Measurements from ENCODE around the gene SEC14L5.

SEC14L5 gene

GRCh38 chr16:5015351-5015750 is 57.2 kb downstream of the SEC14L5 start:
- DNase-seq (ENCODE audit: low read depth) = no peak

GRCh38 chr16:5015887-5016286 is 57.8 kb downstream of the SEC14L5 start:
- no peak for DNase-seq (ENCODE audit: low read depth)

- DNase-seq (ENCODE audit: low read depth) = no peak
These were observed 59.0 kb downstream of the SEC14L5 start for GRCh38 chr16:5016967-5017677.

GRCh38 chr16:5017678-5017969 is 59.5 kb downstream of the SEC14L5 start:
- DNase-seq (ENCODE audit: low read depth) = no peak

- no peak for DNase-seq (ENCODE audit: low read depth)
These were observed 60.7 kb downstream of the SEC14L5 start for GRCh38 chr16:5018793-5019192.

- DNase-seq (ENCODE audit: low read depth) = no peak
These were observed 61.6 kb downstream of the SEC14L5 start for GRCh38 chr16:5019775-5020174.

GRCh38 chr16:5020551-5020950 is 62.4 kb downstream of the SEC14L5 start:
- no peak for DNase-seq (ENCODE audit: low read depth)

- no peak for DNase-seq (ENCODE audit: low read depth)
These were observed 64.4 kb downstream of the SEC14L5 start for GRCh38 chr16:5022521-5022920.

- DNase-seq (ENCODE audit: low read depth) = no peak
These were observed 66.5 kb downstream of the SEC14L5 start for GRCh38 chr16:5024632-5025031.

- DNase-seq (ENCODE audit: low read depth) = no peak
These were observed 67.1 kb downstream of the SEC14L5 start for GRCh38 chr16:5025171-5025632.

- DNase-seq (ENCODE audit: low read depth) = no peak
These were observed 68.5 kb downstream of the SEC14L5 start for GRCh38 chr16:5026664-5027063.

- DNase-seq (ENCODE audit: low read depth) = no peak
These were observed 69.0 kb downstream of the SEC14L5 start for GRCh38 chr16:5027086-5027485.

- no peak for DNase-seq (ENCODE audit: low read depth)
These were observed 69.6 kb downstream of the SEC14L5 start for GRCh38 chr16:5027575-5028235.

GRCh38 chr16:5028950-5029475 is 70.9 kb downstream of the SEC14L5 start:
- no peak for DNase-seq (ENCODE audit: low read depth)

GRCh38 chr16:5030251-5030870 is 72.2 kb downstream of the SEC14L5 start:
- DNase-seq (ENCODE audit: low read depth) = no peak

- DNase-seq (ENCODE audit: low read depth) = no peak
These were observed 73.5 kb downstream of the SEC14L5 start for GRCh38 chr16:5031601-5032000.

GRCh38 chr16:5032748-5033167 is 74.6 kb downstream of the SEC14L5 start:
- DNase-seq (ENCODE audit: low read depth) = no peak

GRCh38 chr16:5033256-5034166 is 75.4 kb downstream of the SEC14L5 start, which contains the start of gene NAGPA:
Gene NAGPA, minus strand, starts transcription at chr16:5033935. Its CDS starts 21 bp downstream, at chr16:5033914.
- peak; percentile 30 for DNase-seq (ENCODE audit: low read depth)

GRCh38 chr16:5034167-5034523 is 76.0 kb downstream of the SEC14L5 start:
- no peak for DNase-seq (ENCODE audit: low read depth)

- no peak for DNase-seq (ENCODE audit: low read depth)
These were observed 77.7 kb downstream of the SEC14L5 start for GRCh38 chr16:5035909-5036227.

- no peak for DNase-seq (ENCODE audit: low read depth)
These were observed 78.4 kb downstream of the SEC14L5 start for GRCh38 chr16:5036228-5037156.

Data from GM04503 (cell line).